Osteocyte (in vitro differentiated cells): ENCODE results near the gene NFE2L3. TPM values are rescaled to one million over a fixed set of nuclear protein-coding genes. Genes with fewer than 3 reads are reported as not detected.
"Not testable (repeated sequence)": the region's sequence is repeated elsewhere in the genome, so short reads cannot be mapped to it uniquely, and the experiment has no call there.

Experiments
- DNase-seq: peaks from one replicate; pipeline ENCODE4 v3.0.0; 2021; ENCODE audit warnings: mixed read lengths; ENCODE audit not compliant: unreplicated experiment; ENCODE audit errors: extremely low spot score
- H3K27ac Mint-ChIP-seq: one replicate; pipeline ENCODE4 v1.8.0; 2021; ENCODE audit warnings: mild to moderate bottlenecking, mixed read lengths; ENCODE audit not compliant: unreplicated experiment
- H3K27me3 Mint-ChIP-seq: one replicate; pipeline ENCODE4 v1.8.0; 2021; ENCODE audit warnings: mixed read lengths; ENCODE audit not compliant: unreplicated experiment
- H3K36me3 Mint-ChIP-seq: one replicate; pipeline ENCODE4 v1.8.0; 2021; ENCODE audit warnings: mixed read lengths; ENCODE audit not compliant: unreplicated experiment
- H3K4me1 Mint-ChIP-seq: one replicate; pipeline ENCODE4 v1.8.0; 2021; ENCODE audit warnings: mixed read lengths; ENCODE audit not compliant: unreplicated experiment
- H3K4me3 Mint-ChIP-seq: one replicate; pipeline ENCODE4 v1.8.0; 2021; ENCODE audit warnings: mild to moderate bottlenecking, moderate library complexity, mixed read lengths; ENCODE audit not compliant: unreplicated experiment
- H3K9me3 Mint-ChIP-seq: one replicate; pipeline ENCODE4 v1.8.0; 2021; ENCODE audit warnings: mixed read lengths; ENCODE audit not compliant: unreplicated experiment
- total RNA-seq: library from RNA; stranded (reverse); gene quantifications from 2 replicates; pipeline ENCODE4 v1.2.1, GENCODE V29; 2021
- TF ChIP-seq, protein P1 (sequence below): fragments of 200-600 bp; sonication (generic); IDR thresholded peaks from 2 replicates; pipeline ENCODE4 v1.5.0; 2021; ENCODE audit warnings: antibody characterized with exemption, mild to moderate bottlenecking, moderate library complexity

NFE2L3 gene
- total RNA-seq, 1 donor from 2014 or later, result 0.78 TPM

DNA sequence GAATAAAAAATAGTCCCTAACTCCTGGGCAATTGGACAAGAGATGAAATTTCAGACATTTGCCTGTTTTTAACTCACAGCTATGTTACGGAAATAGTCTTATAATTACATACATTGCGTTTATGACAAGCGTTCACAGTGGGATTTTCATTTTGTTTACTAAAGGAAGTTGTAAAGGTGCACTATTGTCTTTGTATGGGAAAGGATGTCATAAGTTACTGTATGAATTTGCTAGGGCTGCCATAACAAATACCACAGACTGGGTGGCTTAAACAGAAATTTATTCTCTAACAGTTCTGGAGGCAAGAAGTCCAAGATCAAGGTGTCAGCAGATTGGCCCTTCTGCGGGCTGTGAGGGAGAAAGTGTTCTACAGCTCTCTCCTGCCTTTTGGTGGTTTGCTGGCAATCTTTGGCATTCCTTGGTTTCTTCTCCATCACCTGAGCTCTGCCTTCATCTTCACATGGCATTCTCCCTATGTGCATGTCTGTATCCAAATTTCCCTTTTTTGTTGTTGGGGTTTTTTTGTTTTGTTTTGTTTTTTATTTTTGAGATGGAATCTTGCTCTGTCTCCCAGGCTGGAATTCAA is 5.6 kb downstream of the NFE2L3 start:
- TF ChIP-seq, protein P1, sequence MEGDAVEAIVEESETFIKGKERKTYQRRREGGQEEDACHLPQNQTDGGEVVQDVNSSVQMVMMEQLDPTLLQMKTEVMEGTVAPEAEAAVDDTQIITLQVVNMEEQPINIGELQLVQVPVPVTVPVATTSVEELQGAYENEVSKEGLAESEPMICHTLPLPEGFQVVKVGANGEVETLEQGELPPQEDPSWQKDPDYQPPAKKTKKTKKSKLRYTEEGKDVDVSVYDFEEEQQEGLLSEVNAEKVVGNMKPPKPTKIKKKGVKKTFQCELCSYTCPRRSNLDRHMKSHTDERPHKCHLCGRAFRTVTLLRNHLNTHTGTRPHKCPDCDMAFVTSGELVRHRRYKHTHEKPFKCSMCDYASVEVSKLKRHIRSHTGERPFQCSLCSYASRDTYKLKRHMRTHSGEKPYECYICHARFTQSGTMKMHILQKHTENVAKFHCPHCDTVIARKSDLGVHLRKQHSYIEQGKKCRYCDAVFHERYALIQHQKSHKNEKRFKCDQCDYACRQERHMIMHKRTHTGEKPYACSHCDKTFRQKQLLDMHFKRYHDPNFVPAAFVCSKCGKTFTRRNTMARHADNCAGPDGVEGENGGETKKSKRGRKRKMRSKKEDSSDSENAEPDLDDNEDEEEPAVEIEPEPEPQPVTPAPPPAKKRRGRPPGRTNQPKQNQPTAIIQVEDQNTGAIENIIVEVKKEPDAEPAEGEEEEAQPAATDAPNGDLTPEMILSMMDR, result no peak
- Mint-ChIP-seq H3K36me3 (no peaks in the 10 kb centered on the region), H3K27me3 (peaks cover 19% of the 10 kb centered on the region), H3K9me3 (no peaks in the 10 kb centered on the region), H3K27ac (no peak overlapping the region), H3K4me3 (no peak overlapping the region), H3K4me1 (peaks cover 26% of the 10 kb centered on the region)
- no peak for DNase-seq

DNA sequence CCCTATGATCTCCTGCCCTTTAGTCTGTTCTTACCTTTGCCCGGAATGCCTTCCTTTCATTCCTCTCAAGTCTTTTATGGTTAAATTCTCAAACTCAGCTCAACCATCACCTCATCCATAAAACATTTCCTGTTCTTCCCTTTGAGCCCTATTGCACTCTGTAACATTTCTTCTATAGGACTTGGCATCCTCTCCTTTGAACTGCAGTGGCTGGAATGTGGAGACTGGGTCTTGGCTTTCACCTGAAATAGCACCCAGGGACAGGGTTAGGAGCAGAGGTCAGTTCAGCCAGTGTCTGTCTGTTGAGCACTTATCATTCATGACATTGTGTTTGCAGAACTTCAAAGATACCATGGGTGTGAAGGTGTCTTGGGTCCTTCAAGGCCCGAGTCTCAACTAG is 7.2 kb downstream of the NFE2L3 start:
- H3K36me3 Mint-ChIP-seq, result no peaks in the 10 kb centered on the region
- DNase-seq, result no peak
- no peak overlapping the region for H3K27ac Mint-ChIP-seq
- peaks cover 5% of the 10 kb centered on the region for H3K27me3 Mint-ChIP-seq
- TF ChIP-seq, protein P1, result no peak
- H3K4me1 Mint-ChIP-seq, result peaks cover 16% of the 10 kb centered on the region
- no peak overlapping the region for H3K4me3 Mint-ChIP-seq
- H3K9me3 Mint-ChIP-seq, result no peaks in the 10 kb centered on the region

DNA sequence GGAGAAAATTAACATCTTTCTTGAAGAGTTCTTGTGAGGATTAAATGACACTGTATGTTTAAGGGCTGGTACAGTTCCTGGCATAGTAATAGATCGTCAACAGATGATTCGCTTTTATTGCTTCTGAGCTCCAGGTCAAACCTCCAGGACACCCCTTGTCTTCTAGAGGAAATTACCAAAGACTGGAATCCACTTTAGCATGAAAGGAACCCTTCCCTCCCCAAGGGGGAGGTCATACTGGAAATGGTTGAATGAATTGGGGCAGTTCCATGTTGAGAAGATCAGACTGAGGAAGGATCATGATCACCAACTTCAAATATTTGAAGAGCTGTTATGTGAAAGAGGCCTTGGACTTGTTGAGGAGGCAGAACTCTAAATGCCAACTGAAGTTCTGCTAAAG is 8.9 kb downstream of the NFE2L3 start:
- no peak overlapping the region for H3K4me3 Mint-ChIP-seq
- TF ChIP-seq, protein P1, result no peak
- no peak for DNase-seq
- H3K9me3 Mint-ChIP-seq, result no peaks in the 10 kb centered on the region
- H3K36me3 Mint-ChIP-seq, result no peaks in the 10 kb centered on the region
- peaks cover 11% of the 10 kb centered on the region for H3K4me1 Mint-ChIP-seq
- no peak overlapping the region for H3K27ac Mint-ChIP-seq
- H3K27me3 Mint-ChIP-seq, result peaks cover 5% of the 10 kb centered on the region

DNA sequence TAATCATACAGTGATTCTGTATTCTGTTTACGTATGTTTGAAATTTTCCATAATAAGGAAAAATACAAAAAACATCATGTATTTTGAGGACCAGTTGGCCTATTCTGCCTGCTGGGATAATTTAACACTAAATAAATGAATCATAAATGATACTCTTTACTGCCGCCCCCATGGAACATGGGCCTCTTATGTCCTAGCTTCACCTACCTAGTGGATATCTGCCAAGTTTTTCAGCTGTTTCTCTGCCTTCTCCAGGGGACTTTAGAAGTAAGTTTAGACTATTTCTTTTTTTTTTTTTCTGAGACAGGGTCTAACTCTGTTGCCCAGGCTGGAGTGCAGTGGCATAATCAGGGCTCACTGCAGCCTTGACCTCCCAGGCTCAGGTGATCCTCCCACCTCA is 10.4 kb downstream of the NFE2L3 start:
- Mint-ChIP-seq H3K36me3 (no peaks in the 10 kb centered on the region), H3K4me1 (no peaks in the 10 kb centered on the region), H3K27me3 (peaks cover 5% of the 10 kb centered on the region), H3K4me3 (no peak overlapping the region), H3K9me3 (no peaks in the 10 kb centered on the region), H3K27ac (no peak overlapping the region)
- DNase-seq, result no peak
- TF ChIP-seq, protein P1, result no peak

DNA sequence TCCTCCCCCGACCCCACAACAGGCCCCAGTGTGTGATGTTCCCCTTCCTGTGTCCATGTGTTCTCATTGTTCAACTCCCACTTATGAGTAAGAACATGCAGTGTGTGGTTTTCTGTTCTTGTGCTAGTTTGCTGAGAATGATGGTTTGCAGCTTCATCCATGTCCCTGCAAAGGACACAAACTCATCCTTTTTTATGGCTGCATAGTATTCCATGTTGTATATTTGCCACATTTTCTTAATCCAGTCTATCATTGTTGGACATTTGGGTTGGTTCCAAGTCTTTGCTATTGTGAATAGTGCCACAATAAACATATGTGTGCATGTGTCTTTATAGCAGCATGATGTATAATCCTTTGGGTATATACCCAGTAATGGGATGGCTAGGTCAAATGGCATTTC is 11.8 kb downstream of the NFE2L3 start:
- H3K27ac Mint-ChIP-seq, H3K27me3 Mint-ChIP-seq: not testable (repeated sequence)

More for the DNA sequence above, 11.8 kb downstream of the NFE2L3 start:
- H3K9me3 Mint-ChIP-seq, H3K36me3 Mint-ChIP-seq, DNase-seq, H3K4me1 Mint-ChIP-seq, H3K4me3 Mint-ChIP-seq: not testable (repeated sequence)
